Stimulated activated CD8-positive, alpha-beta memory T cell treated with anti-CD3 and anti-CD28 coated beads, Interleukin-12 subunit alpha, Interleukin-12 subunit beta, amount 100 ng/mL, for 1 hour (primary cell): ENCODE results near the gene RPP25L.

Experiments
- DNase-seq: peaks from one replicate; pipeline ENCODE4 v3.0.0-alpha.2; 2020; ENCODE audit warnings: low read depth

The RPP25L gene

GRCh38 chr9:34585946-34586669 lies 25.8 kb downstream of the RPP25L start:
- no peak for DNase-seq

DNA sequence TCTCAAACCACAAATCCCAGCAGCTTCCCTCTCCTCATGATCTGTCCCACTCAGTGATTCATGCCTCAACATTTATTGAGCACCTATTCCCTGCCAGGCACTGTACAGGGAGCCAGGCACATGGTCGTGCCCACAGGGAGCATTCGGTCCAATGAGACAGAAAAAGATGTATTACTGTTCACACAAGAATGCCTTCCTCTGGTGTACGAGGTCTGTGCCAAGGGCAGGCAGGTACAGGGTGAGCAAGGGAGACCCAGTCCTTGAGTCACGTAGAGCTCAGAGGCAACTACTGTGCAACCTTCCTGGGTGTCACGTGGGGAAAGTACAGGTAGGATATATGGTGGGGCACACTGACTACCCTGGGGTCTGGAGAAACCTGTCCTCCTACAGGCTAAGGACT lies 26.9 kb downstream of the RPP25L start:
- DNase-seq = no peak

GRCh38 chr9:34582787-34583186 lies 29.1 kb downstream of the RPP25L start:
- DNase-seq = no peak

GRCh38 chr9:34581318-34581717 lies 30.6 kb downstream of the RPP25L start:
- no peak for DNase-seq

GRCh38 chr9:34580358-34580757 lies 31.5 kb downstream of the RPP25L start:
- no peak for DNase-seq

GRCh38 chr9:34579808-34580163 lies 32.1 kb downstream of the RPP25L start:
- no peak for DNase-seq

GRCh38 chr9:34579104-34579807 lies 32.6 kb downstream of the RPP25L start:
- no peak for DNase-seq

DNA sequence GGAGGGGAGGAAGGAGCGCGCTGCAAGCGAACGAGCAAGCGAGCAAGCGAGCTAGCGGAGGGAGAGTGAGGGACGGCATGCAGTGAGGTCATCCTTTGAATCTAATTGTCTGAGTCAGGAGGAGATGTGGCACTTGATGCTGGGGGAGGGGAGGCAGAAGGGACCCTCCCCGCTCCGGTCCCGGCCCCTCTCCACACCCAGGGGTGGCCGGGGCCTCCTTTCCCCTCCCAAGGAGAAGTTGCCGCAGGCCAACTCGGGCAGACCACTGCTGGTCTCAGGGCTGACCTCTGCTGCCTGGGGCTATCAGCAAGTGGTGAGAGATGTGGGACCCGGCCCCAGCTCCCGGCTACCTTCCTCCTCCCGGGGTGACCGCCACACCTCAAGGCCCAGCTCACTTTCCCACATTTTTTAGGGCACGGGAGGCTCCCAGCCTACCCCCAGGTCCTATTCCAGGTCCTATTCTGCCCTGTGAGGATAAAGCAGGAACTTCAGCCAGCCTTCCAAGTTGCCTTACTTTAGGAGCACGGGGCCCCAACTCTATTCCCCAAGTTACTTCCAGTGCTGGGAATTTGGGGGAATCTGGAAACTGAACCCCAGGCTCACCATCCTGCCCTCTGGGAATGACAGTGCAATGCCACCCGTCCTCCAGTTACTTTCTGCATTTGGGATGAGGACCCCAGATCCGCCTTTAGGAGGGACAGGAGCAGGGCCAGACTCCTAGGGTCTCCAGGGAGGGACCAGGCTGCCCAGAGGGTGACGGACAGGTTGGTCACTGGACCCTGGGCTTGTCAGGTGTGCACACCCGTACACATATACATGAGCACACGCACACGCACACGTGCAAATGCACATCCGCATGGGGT lies 33.4 kb downstream of the RPP25L start:
- no peak for DNase-seq

GRCh38 chr9:34577400-34578240 lies 34.3 kb downstream of the RPP25L start:
- DNase-seq = no peak

DNA sequence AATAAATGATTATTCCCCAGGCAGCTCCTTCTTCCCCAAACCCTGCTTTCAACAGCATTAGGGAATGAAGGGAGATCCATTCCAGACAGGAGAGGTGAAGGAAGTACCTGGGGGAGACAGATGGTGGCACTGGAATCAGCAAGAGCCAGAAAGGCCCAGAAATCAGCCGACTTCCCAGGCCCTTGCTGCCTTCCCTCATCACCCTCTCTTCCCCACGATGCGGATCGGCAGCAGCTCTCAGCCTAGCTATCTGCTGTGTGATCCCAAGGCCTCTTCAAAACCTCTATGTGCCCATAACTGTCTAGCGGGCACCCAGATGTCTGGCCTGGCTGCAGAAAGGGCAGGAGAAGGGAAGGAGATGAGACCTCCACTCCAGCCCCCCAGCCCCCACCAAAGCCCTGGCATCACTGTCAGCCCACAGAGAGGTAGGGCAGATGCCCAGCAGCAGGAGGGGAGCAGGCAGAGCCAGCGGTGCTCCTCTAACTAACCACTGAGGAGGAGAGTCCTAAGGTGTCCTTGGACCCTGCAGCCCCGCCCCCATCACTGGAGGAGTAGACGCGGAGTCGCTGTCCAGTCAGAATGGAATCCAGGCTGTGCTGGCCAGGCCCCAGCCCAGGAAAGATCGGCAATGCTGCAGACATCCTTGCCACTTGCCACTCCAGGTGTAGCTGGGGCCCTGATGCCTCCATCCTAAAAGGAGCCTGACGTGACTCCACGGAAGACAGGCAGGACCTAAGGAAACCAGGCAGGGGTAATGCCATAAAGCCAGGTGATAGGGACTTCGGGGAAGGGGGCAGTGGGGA lies 35.1 kb downstream of the RPP25L start:
- DNase-seq = no peak

GRCh38 chr9:34575862-34576596 lies 35.9 kb downstream of the RPP25L start:
- no peak for DNase-seq

DNA sequence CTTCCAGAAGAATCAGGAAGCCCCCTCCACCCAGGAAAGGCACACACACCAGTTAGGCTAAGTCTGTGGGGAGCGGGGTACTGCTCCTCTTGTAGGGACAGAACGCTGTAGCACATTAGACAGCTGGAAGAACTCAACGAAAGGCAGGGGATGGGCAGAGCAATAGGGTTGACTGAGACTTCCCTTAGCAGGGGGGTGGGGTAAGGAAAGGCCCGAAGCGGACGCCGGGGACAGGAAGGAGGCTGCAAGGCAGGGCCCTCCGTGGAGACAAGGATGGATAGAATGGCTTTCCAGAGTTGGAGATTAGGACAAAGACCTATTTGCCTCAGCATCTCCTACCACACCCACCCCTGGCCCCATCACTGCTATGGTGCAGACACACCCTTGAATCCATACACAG lies 36.7 kb downstream of the RPP25L start:
- DNase-seq = no peak

DNA sequence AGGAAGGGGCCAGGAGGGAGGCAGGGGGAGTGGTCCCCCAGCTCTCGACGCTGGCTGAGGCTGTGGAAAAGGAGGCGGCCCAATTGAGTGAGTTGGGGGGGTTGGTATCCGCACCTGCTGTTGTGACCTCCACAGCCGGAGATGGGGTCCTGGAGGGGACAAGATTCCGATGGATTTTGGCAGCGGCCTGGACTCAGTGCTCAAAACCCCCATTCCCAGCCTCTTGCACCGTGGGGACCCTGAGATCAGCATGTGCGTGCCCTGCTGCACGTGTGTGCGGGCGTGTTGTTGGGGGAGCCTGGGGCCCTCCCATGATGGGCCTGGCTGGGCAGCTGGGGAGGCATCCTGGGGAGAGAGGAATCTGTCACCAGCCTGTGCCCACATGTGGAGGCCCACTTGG lies 37.3 kb downstream of the RPP25L start:
- no peak for DNase-seq

- DNase-seq = no peak
These were observed 38.1 kb downstream of the RPP25L start for GRCh38 chr9:34573599-34574325.

- DNase-seq = no peak
These were observed 39.3 kb downstream of the RPP25L start for GRCh38 chr9:34572628-34573027.

GRCh38 chr9:34572092-34572491 lies 39.8 kb downstream of the RPP25L start:
- DNase-seq = no peak

DNA sequence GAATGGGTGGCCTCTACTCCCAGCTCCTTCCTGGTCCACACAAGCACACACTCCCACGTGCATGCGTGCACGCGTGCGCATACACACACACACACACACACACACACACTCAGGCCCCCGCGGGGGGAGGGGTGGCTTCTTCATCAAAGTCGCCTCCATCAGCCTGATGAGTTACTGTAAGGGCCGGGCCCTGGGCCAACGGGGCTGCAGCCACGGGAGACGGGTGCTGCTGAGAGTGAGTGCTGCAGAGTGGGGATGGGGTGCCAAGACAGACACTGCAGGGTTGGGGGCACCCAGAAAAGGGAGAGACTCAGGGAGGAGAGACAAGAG lies 40.5 kb downstream of the RPP25L start:
- no peak for DNase-seq

DNA sequence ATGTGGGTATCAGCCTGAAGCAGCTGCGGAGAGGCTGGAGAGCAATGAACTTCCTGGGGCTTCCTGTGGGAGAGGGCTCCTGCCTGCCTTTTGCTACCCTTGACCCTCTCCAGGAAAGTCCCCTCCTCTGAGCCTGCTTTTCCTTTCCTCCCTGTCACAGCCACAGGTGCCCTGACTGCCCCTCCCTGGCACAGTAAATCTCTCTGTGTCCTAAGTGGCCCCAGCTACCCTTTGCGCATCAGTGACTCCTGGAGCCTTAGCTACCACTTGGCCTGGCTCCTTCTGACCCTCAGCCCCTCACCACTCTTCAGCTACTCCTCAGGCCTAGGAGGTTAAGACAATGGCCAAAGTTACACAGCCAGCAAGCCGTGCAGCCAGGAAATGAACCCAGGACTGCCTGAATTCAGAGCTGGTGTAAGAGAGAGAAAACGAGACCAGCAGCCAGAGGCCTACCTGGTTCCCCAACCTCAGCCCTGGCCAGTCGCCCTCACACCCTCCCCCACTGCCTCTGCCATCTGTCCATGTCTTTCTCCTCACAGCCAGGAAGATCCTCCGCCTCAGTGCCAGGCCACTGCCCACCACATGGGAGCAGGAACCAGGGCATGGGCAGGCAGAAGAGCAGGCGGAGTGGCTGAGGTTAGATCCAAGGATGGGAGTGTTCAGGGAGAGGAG lies 41.0 kb downstream of the RPP25L start:
- no peak for DNase-seq

- DNase-seq = no peak
These were observed 41.5 kb downstream of the RPP25L start for GRCh38 chr9:34570376-34570775.
